ENCODE measurements around the gene CDK19.

GRCh38 chr6:110735666-110736065, 79.6 kb downstream of the CDK19 start:
- no peak for TF ChIP-seq EZH2 (IDR thresholded peaks at IDR 0.05; ENCODE audit: borderline replicate concordance, insufficient read depth, low read length, poor library complexity, severe bottlenecking)
- TF ChIP-seq, protein P1, sequence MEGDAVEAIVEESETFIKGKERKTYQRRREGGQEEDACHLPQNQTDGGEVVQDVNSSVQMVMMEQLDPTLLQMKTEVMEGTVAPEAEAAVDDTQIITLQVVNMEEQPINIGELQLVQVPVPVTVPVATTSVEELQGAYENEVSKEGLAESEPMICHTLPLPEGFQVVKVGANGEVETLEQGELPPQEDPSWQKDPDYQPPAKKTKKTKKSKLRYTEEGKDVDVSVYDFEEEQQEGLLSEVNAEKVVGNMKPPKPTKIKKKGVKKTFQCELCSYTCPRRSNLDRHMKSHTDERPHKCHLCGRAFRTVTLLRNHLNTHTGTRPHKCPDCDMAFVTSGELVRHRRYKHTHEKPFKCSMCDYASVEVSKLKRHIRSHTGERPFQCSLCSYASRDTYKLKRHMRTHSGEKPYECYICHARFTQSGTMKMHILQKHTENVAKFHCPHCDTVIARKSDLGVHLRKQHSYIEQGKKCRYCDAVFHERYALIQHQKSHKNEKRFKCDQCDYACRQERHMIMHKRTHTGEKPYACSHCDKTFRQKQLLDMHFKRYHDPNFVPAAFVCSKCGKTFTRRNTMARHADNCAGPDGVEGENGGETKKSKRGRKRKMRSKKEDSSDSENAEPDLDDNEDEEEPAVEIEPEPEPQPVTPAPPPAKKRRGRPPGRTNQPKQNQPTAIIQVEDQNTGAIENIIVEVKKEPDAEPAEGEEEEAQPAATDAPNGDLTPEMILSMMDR (IDR thresholded peaks at IDR 0.05; ENCODE audit: poor library complexity, severe bottlenecking), result no peak
- no peak for TF ChIP-seq POLR2AphosphoS5 (IDR thresholded peaks at IDR 0.05)
- TF ChIP-seq EP300 (conservative IDR thresholded peaks at IDR 0.05; ENCODE audit: poor library complexity, severe bottlenecking), result no peak
- TF ChIP-seq TAF1 (IDR thresholded peaks at IDR 0.05; ENCODE audit: low read depth), result no peak
- TF ChIP-seq RAD21 (conservative IDR thresholded peaks at IDR 0.05), result no peak

Data from neural cell (in vitro differentiated cells).